GM12872 (cell line): ENCODE measurements around the gene ECT2L.

ENCODE experiments used
- CTCF ChIP-seq: IDR thresholded peaks from 3 replicates; pipeline ENCODE4 v1.5.1; 2011; ENCODE audit warnings: low read depth, mild to moderate bottlenecking, low read length, moderate library complexity; ENCODE audit not compliant: insufficient read depth

ECT2L gene

GRCh38 chr6:138806889-138807288, 11.0 kb downstream of the ECT2L start:
- no peak for TF ChIP-seq CTCF

GRCh38 chr6:138809677-138810076, 13.8 kb downstream of the ECT2L start:
- TF ChIP-seq CTCF = no peak

DNA sequence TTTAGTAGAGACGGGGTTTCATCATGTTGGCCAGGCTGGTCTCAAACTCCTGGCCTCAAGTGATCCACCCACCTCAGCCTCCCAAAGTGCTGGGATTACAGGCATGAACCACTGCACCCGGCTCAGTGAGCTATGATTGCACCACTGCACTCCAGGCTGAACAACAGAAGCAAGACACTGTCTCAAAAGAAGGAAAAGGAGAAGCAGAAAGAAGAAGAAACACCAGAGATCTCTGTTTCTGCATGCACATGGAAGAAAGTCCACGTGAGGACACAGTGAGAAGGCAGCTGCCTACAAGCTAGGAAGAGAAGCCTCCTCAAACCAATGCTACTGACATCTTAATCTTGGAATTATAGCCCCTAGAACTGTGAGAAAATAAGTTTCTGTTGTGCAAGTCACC, 16.0 kb downstream of the ECT2L start:
- no peak for TF ChIP-seq CTCF

- TF ChIP-seq CTCF = no peak
Observed at GRCh38 chr6:138814179-138814834, 18.4 kb downstream of the ECT2L start.

DNA sequence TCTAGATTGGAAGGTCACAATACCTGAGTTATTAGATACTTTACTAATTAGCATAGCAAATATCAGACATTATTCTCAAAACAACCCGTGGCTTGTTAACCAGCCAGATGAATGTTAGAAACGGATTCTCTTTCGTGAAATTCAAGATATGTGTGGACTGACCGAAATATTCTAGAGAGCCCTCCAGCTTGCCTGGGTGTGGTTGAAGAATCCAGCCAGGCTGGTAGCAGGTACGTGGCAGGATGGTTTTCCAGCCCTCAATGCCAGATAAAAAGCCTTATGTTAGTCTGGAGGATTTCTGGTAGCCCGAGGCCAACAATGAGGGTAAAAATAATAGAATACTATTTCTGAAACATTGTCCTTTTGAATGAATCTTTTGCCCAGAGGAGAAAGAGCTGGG, 19.3 kb downstream of the ECT2L start:
- no peak for TF ChIP-seq CTCF

DNA sequence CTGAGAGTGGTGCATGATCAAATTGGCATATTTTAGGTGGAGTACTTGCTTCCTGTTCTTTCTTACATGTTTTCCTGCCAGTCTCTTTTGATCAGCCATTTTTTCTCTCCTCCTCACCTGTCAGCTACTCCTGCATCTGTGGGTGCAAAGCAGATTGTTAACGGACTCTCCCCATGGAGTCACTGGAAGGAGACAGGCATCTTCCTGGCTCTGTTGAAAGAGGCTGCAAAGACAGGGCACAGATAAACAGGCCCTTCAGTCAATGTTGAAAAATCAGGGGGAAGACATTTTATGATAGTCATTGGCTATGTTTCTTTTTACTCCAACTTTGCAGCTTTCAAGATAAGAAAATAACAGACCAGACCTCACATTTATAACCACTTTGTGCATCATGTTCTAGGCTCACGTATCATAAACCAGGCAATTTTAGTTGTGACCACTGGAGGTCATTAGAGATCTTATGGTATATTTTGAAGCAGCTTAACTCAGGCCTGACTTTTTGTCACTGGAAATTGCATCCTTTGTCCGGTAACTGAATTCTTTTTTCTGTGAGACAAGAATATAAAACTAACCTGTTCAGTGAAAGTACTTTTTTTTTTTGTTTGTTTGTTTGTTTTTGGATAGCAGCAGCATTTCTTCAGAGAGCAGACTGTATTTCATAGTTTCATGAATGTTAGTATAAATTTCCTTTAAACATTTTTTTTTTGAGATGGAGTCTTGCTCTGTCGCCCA, 20.1 kb downstream of the ECT2L start:
- TF ChIP-seq CTCF = peak; percentile 74

GRCh38 chr6:138817799-138818198, 21.9 kb downstream of the ECT2L start:
- no peak for TF ChIP-seq CTCF
